Caco-2 (cell line): ENCODE results near the gene CCDC3. TPM values are rescaled to one million over a fixed set of nuclear protein-coding genes. Genes with fewer than 3 reads are reported as not detected.

Experiments used
- BruUV-seq: library from RNA; stranded (reverse); fragments of 400-500 nt; replicated peaks from 2 replicates; lab custom pipeline; 2021; lab: Mats Ljungman, UMichigan
- CTCF ChIA-PET: fragments of 300-600 bp; sonication (Branson Sonifier 250); formaldehyde crosslinking; loops from one replicate; lab custom pipeline; 2022; ENCODE audit warnings: antibody characterized with exemption; lab: Charles Lee
- POLR2A ChIA-PET: fragments of 300-600 bp; sonication (Branson Sonifier 250); formaldehyde crosslinking; loops from one replicate; lab custom pipeline; 2022; ENCODE audit warnings: antibody characterized with exemption; lab: Charles Lee
- DNase-seq, 2 experiments: peaks; one replicate each; pipeline versions ENCODE4 v3.0.0 to v3.0.0-alpha.2; 2020 to 2022
- H3K27me3 ChIP-seq: replicated peaks from 2 replicates; pipeline ENCODE4 v1.6.0; 2011; ENCODE audit warnings: low read length; ENCODE audit not compliant: control insufficient read depth, insufficient read depth
- H3K36me3 ChIP-seq: 2 replicates; pipeline ENCODE4 v1.5.1; 2011; ENCODE audit warnings: low read length; ENCODE audit not compliant: control insufficient read depth, insufficient read depth
- H3K4me1 ChIP-seq: fragments of 250-450 bp; sonication (Bioruptor Pico); 2 replicates; pipeline ENCODE4 v1.5.1; 2020; ENCODE audit warnings: mild to moderate bottlenecking
- H3K4me3 ChIP-seq: 2 replicates; pipeline ENCODE4 v1.5.1; 2011; ENCODE audit warnings: low read depth, mild to moderate bottlenecking, control low read depth, low read length
- H3K9me3 ChIP-seq: fragments of 250-450 bp; sonication (Bioruptor Pico); 2 replicates; pipeline ENCODE4 v1.5.1; 2020; ENCODE audit warnings: mild to moderate bottlenecking, moderate library complexity
- H3K27ac Mint-ChIP-seq: one replicate; pipeline ENCODE4 v1.8.0; 2022; ENCODE audit warnings: mixed read lengths; ENCODE audit not compliant: unreplicated experiment
- H3K27me3 Mint-ChIP-seq: one replicate; pipeline ENCODE4 v1.8.0; 2022; ENCODE audit warnings: mixed read lengths; ENCODE audit not compliant: insufficient read depth, unreplicated experiment
- H3K36me3 Mint-ChIP-seq: one replicate; pipeline ENCODE4 v1.8.0; 2022; ENCODE audit warnings: mild to moderate bottlenecking, mixed read lengths; ENCODE audit not compliant: insufficient read depth, unreplicated experiment
- H3K4me1 Mint-ChIP-seq: one replicate; pipeline ENCODE4 v1.8.0; 2022; ENCODE audit warnings: low read depth, mixed read lengths; ENCODE audit not compliant: unreplicated experiment
- H3K4me3 Mint-ChIP-seq: one replicate; pipeline ENCODE4 v1.8.0; 2022; ENCODE audit warnings: mild to moderate bottlenecking, moderate library complexity, mixed read lengths; ENCODE audit not compliant: unreplicated experiment
- H3K9me3 Mint-ChIP-seq: one replicate; pipeline ENCODE4 v1.8.0; 2022; ENCODE audit warnings: mixed read lengths; ENCODE audit not compliant: unreplicated experiment
- intact Hi-C: fragments of 100-400 bp; cut with micrococcal nuclease; formaldehyde crosslinking; loops from one replicate; pipeline ENCODE4 v1.10.0; 2022; ENCODE audit not compliant: unreplicated experiment
- total RNA-seq: library from RNA; stranded (reverse); gene quantifications from 2 replicates; pipeline ENCODE4 v1.2.3, GENCODE V29; 2022
- TF ChIP-seq, protein P1 (sequence below), 2 experiments: fragments of 200-600 bp in 1 of 2; IDR thresholded peaks; 1 replicate in 1 of 2; 2 replicates in 1 of 2; pipeline versions ENCODE4 v1.5.1 to v1.8.0; 2011 to 2022; ENCODE audit warnings: antibody characterized with exemption in 1 of 2, control low read depth in 1 of 2, inconsistent platforms in 1 of 2, low read depth in 1 of 2, low read length in 1 of 2, mild to moderate bottlenecking in 1 of 2, moderate library complexity in 1 of 2; ENCODE audit not compliant: insufficient read depth in 1 of 2, severe bottlenecking in 1 of 2, unreplicated experiment in 1 of 2

CCDC3 gene
- total RNA-seq, 1 experiment from 2014 or later: 3.2 TPM

DNA sequence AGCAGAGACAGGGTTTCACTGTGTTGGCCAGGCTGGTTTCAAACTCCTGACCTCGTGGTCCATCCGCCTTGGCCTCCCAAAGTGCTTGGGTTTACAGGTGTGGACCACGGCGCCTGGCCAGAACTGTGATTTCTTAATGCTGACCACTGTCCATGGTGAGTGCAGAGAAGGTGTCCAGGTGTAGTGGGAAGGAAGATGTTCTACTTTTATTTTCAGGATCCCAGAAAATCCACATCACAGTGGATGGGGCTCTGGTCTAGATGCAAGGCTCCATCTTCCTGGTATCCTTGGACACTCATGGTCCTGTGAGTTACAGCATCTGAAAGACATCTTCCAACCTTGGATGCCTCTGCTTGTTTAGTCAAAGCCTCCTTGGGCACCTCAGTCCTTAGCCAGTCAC, 92.7 kb downstream of the CCDC3 start:
- H3K4me1 Mint-ChIP-seq: no peaks in the 10 kb centered on the region
- no TSS peak for BruUV-seq
- ChIA-PET CTCF (interaction anchor here (0.7 kb wide), 1 partner anchor 44 kb away, joined by 4 read pairs; no protein-coding TSS in a partner anchor), POLR2A (no interaction called here)
- no peaks in the 10 kb centered on the region for H3K4me1 ChIP-seq
- H3K27me3 ChIP-seq: no peaks in the 10 kb centered on the region
- peaks cover 12% of the 10 kb centered on the region for H3K27me3 Mint-ChIP-seq
- H3K4me3 Mint-ChIP-seq: no peak overlapping the region
- H3K9me3 Mint-ChIP-seq: peaks cover 14% of the 10 kb centered on the region
- intact Hi-C loops: no loop called here
- H3K36me3 Mint-ChIP-seq: no peaks in the 10 kb centered on the region
- no peaks in the 10 kb centered on the region for H3K36me3 ChIP-seq
- no peak for DNase-seq
- no peak overlapping the region for H3K27ac Mint-ChIP-seq
- no peak overlapping the region for H3K4me3 ChIP-seq
- TF ChIP-seq, protein P1, sequence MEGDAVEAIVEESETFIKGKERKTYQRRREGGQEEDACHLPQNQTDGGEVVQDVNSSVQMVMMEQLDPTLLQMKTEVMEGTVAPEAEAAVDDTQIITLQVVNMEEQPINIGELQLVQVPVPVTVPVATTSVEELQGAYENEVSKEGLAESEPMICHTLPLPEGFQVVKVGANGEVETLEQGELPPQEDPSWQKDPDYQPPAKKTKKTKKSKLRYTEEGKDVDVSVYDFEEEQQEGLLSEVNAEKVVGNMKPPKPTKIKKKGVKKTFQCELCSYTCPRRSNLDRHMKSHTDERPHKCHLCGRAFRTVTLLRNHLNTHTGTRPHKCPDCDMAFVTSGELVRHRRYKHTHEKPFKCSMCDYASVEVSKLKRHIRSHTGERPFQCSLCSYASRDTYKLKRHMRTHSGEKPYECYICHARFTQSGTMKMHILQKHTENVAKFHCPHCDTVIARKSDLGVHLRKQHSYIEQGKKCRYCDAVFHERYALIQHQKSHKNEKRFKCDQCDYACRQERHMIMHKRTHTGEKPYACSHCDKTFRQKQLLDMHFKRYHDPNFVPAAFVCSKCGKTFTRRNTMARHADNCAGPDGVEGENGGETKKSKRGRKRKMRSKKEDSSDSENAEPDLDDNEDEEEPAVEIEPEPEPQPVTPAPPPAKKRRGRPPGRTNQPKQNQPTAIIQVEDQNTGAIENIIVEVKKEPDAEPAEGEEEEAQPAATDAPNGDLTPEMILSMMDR (IDR thresholded peaks at IDR 0.05; ENCODE audit: insufficient read depth in 1 of 2, low read depth in 1 of 2, low read length in 1 of 2, severe bottlenecking in 1 of 2, unreplicated experiment in 1 of 2): no peak
- peaks cover 8% of the 10 kb centered on the region; the same call in 1 of the 2 replicates for H3K9me3 ChIP-seq

DNA sequence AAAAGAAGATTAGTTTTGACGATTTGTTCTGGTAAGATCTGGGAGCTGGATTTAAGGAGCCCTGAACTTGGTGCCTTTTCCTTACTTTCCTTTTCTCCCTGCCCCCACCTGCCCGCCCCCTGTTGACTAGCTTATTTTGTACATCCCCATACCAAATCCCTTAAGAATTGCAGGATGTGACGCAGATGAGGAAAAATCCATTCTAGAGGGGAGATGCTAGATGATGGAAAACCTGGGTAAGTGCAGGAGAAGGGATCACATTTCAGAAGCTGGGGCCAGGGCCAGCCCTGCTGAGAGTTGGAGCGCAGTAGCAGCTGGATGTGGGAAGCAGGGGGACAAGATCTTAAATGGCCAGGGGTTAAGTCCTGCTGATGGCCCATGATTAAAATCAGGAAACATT, 93.9 kb downstream of the CCDC3 start:
- ChIA-PET POLR2A (no interaction called here), CTCF (interaction anchor here (0.6 kb wide), 1 partner anchor 615 kb away, joined by 3 read pairs; no protein-coding TSS in a partner anchor)
- Mint-ChIP-seq H3K27ac (no peak overlapping the region), H3K4me1 (no peaks in the 10 kb centered on the region), H3K9me3 (peaks cover 12% of the 10 kb centered on the region), H3K36me3 (no peaks in the 10 kb centered on the region), H3K4me3 (no peak overlapping the region), H3K27me3 (peaks cover 12% of the 10 kb centered on the region)
- intact Hi-C loops: no loop called here
- peaks cover 8% of the 10 kb centered on the region; the same call in 1 of the 2 replicates for H3K9me3 ChIP-seq
- TF ChIP-seq, protein P1 (IDR thresholded peaks at IDR 0.05; ENCODE audit: insufficient read depth in 1 of 2, low read depth in 1 of 2, low read length in 1 of 2, severe bottlenecking in 1 of 2, unreplicated experiment in 1 of 2): no peak
- DNase-seq: no peak
- no peak overlapping the region for H3K4me3 ChIP-seq
- H3K27me3 ChIP-seq: no peaks in the 10 kb centered on the region
- H3K4me1 ChIP-seq: no peaks in the 10 kb centered on the region
- no peaks in the 10 kb centered on the region for H3K36me3 ChIP-seq
- no TSS peak for BruUV-seq

DNA sequence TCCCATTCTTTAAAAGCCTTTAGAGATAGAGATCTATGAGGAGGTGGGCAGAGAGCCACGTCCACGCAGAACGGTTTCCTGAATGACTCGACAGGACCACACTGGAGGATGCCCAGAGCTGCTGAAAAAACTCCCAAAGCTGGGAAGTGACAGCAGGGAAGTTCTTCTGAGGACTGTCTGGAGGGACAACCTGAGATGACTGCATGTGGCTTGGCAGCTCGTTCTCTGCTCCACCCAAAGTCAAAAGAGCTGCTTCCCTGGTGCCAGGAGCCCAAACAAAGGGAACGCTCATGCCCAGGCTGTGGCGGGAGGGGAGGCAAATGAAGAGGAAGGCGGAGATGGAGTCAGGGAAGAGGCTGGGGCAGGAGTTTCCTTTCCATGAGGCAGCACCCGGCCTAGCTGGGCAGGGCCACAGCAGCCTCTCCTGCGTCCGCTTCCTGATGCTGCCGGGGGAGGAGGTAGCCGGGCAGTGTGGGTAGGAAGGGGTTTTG, 95.4 kb downstream of the CCDC3 start:
- intact Hi-C loops: no loop called here

More for the DNA sequence above, 95.4 kb downstream of the CCDC3 start:
- DNase-seq: no peak
- Histone ChIP-seq H3K36me3 (no peaks in the 10 kb centered on the region), H3K9me3 (no peaks in the 10 kb centered on the region), H3K4me1 (no peaks in the 10 kb centered on the region), H3K4me3 (no peak overlapping the region), H3K27me3 (no peaks in the 10 kb centered on the region)
- TF ChIP-seq, protein P1 (IDR thresholded peaks at IDR 0.05; ENCODE audit: insufficient read depth in 1 of 2, low read depth in 1 of 2, low read length in 1 of 2, severe bottlenecking in 1 of 2, unreplicated experiment in 1 of 2): no peak
- Mint-ChIP-seq H3K27me3 (peaks cover 9% of the 10 kb centered on the region), H3K4me3 (no peak overlapping the region), H3K36me3 (no peaks in the 10 kb centered on the region), H3K27ac (no peak overlapping the region), H3K9me3 (no peaks in the 10 kb centered on the region), H3K4me1 (no peaks in the 10 kb centered on the region)
- ChIA-PET CTCF (interaction anchor here (1.0 kb wide), 1 partner anchor 123 kb away, joined by 4 read pairs; no protein-coding TSS in a partner anchor), POLR2A (no interaction called here)
- BruUV-seq: no TSS peak
